ENCODE measurements around the gene SIM2.

Gene SIM2

GRCh38 chr21:36699546-36700294 is 805 bp downstream of the SIM2 start:
- peak overlapping the region; percentile 52 for H3K27ac ChIP-seq
- no peak for DNase-seq (ENCODE audit: low read depth, low spot score)

- H3K27ac ChIP-seq = peak overlapping the region; percentile 52
- DNase-seq (ENCODE audit: low read depth, low spot score) = no peak
Observed at GRCh38 chr21:36700295-36700970, 1.5 kb downstream of the SIM2 start.

GRCh38 chr21:36700971-36701755 is 2.2 kb downstream of the SIM2 start:
- H3K27ac ChIP-seq = peak overlapping the region; percentile 52

GRCh38 chr21:36701756-36702621 is 3.1 kb downstream of the SIM2 start:
- DNase-seq (ENCODE audit: low read depth, low spot score) = no peak
- H3K27ac ChIP-seq = peak overlapping the region; percentile 52

More at GRCh38 chr21:36700971-36701755, 2.2 kb downstream of the SIM2 start:
- DNase-seq (ENCODE audit: low read depth, low spot score) = no peak

- H3K27ac ChIP-seq = peak overlapping the region; percentile 52
Observed at GRCh38 chr21:36702622-36702968, 3.7 kb downstream of the SIM2 start.

GRCh38 chr21:36703123-36703522 is 4.2 kb downstream of the SIM2 start:
- H3K27ac ChIP-seq = peak overlapping the region; percentile 52
- DNase-seq (ENCODE audit: low read depth, low spot score) = no peak

More at GRCh38 chr21:36702622-36702968, 3.7 kb downstream of the SIM2 start:
- no peak for DNase-seq (ENCODE audit: low read depth, low spot score)

GRCh38 chr21:36703626-36704280 is 4.8 kb downstream of the SIM2 start:
- DNase-seq (ENCODE audit: low read depth, low spot score) = no peak
- peak overlapping the region; percentile 37 for H3K27ac ChIP-seq

GRCh38 chr21:36704281-36704957 is 5.5 kb downstream of the SIM2 start:
- no peak for DNase-seq (ENCODE audit: low read depth, low spot score)
- peak overlapping the region; percentile 37 for H3K27ac ChIP-seq

- no peak for DNase-seq (ENCODE audit: low read depth, low spot score)
- H3K27ac ChIP-seq = peak overlapping the region; percentile 37
Observed at GRCh38 chr21:36704958-36705678, 6.2 kb downstream of the SIM2 start.

GRCh38 chr21:36705679-36706481 is 7.0 kb downstream of the SIM2 start:
- DNase-seq (ENCODE audit: low read depth, low spot score) = no peak
- H3K27ac ChIP-seq = peak overlapping the region; percentile 37

GRCh38 chr21:36706482-36706852 is 7.6 kb downstream of the SIM2 start:
- DNase-seq (ENCODE audit: low read depth, low spot score) = no peak
- peak overlapping the region; percentile 37 for H3K27ac ChIP-seq

GRCh38 chr21:36706951-36707762 is 8.2 kb downstream of the SIM2 start:
- no peak for DNase-seq (ENCODE audit: low read depth, low spot score)
- H3K27ac ChIP-seq = peak overlapping the region; percentile 37

GRCh38 chr21:36707763-36708285 is 8.9 kb downstream of the SIM2 start:
- no peak for DNase-seq (ENCODE audit: low read depth, low spot score)
- no peak overlapping the region for H3K27ac ChIP-seq

- DNase-seq (ENCODE audit: low read depth, low spot score) = no peak
- peak overlapping the region; percentile 17 for H3K27ac ChIP-seq
Observed at GRCh38 chr21:36708286-36709029, 9.5 kb downstream of the SIM2 start.

- peak overlapping the region; percentile 17 for H3K27ac ChIP-seq
- DNase-seq (ENCODE audit: low read depth, low spot score) = no peak
Observed at GRCh38 chr21:36709030-36709867, 10.3 kb downstream of the SIM2 start.
